ENCODE results near the gene SLC22A23.

The SLC22A23 gene

DNA sequence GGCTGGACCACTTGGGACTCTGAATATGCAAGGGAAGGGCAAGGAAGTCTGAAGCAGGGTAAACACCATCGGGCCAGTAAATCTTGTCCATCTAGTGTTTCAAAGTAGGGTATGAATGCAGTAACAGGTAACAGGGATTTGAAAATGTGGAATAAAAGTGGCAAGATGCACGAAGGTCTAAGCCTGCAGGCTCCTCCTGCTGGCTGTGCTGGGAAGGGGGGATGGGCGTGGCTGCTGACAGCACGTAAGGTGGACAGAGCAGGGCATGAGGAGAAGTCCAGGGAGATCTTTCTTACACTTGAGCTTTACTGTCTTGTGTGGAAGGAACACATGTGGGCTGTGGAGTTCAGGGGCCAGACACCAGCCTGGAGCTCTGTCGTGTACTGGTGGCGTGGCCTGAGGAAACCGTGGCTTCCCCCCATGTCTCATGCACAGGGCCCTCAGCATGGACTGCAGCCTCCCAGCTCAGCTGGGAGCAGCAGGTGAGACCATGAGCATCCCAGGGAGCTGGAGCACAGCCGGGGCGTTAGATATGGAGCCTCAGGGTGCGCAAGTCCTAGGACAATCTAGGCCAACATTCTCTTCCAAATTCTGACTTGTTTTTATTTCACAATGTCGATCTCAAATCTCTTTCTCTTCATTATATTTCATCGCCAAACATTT, 84.5 kb downstream of the SLC22A23 start:
- CTCF ChIA-PET: interaction anchor here (1.3 kb wide), 1 partner anchor 15 kb away, joined by 3 read pairs; no protein-coding TSS in a partner anchor
- POLR2A ChIA-PET: no interaction called here
- no peak for DNase-seq (ENCODE audit: extremely low spot score)
- TF ChIP-seq HDGF (IDR thresholded peaks at IDR 0.05; ENCODE audit: borderline replicate concordance) (no peak), ARNT (IDR thresholded peaks at IDR 0.05) (no peak), FOXM1 (IDR thresholded peaks at IDR 0.05; ENCODE audit: borderline replicate concordance) (no peak), TARDBP (IDR thresholded peaks at IDR 0.05) (no peak), ELF4 (IDR thresholded peaks at IDR 0.05) (no peak), ZNF384 (IDR thresholded peaks at IDR 0.05) (no peak), L3MBTL2 (conservative IDR thresholded peaks at IDR 0.05) (no peak), LEF1 (IDR thresholded peaks at IDR 0.05; ENCODE audit: borderline replicate concordance) (no peak), CTBP1 (IDR thresholded peaks at IDR 0.05; ENCODE audit: borderline replicate concordance) (no peak), FOXA1 (IDR thresholded peaks at IDR 0.05) (no peak), NFRKB (IDR thresholded peaks at IDR 0.05) (no peak), SUZ12 (IDR thresholded peaks at IDR 0.05) (no peak), SP1 (IDR thresholded peaks at IDR 0.05) (no peak), BHLHE40 (IDR thresholded peaks at IDR 0.05; ENCODE audit: borderline replicate concordance) (no peak)
- TF ChIP-seq, protein P1, sequence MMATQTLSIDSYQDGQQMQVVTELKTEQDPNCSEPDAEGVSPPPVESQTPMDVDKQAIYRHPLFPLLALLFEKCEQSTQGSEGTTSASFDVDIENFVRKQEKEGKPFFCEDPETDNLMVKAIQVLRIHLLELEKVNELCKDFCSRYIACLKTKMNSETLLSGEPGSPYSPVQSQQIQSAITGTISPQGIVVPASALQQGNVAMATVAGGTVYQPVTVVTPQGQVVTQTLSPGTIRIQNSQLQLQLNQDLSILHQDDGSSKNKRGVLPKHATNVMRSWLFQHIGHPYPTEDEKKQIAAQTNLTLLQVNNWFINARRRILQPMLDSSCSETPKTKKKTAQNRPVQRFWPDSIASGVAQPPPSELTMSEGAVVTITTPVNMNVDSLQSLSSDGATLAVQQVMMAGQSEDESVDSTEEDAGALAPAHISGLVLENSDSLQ (IDR thresholded peaks at IDR 0.05): no peak

DNA sequence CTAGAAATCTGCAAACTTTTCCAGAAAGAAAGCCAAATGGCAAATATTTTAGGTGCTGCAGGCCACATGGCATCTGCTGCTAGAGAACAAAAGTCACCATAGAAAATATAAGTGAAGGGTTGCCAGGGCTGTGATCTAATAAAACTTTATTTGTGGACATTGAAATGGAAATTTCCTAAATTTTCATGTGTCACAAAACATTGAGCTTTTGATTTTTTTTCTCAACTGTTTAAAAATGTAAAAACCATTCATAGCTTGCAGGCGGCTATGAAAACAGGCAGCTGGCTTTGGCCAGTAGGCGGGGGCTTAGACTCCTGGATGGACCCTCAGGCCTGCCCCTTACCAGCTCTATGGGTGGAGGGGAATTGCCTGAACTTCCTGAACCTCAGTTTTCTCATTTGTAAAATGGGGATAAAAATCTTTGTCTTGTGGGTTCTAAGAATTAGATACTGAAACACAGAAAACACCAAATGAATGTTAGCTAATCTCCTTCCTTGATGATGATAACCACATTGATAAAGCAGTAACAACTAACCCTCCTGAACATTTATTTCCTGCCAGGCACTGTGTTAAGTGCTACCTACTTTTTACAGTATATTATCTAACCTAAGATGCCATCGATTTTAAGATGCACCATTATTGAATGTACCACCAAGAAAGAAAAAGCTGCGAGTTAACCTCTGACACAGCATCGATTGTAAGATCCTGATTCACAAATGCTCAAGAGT, 85.5 kb downstream of the SLC22A23 start:
- POLR2A ChIA-PET: no interaction called here
- CTCF ChIA-PET: interaction anchor here (0.6 to 1.3 kb wide), 2 partner anchors 14 to 87 kb away, joined by 3 to 4 read pairs; no protein-coding TSS in a partner anchor
- TF ChIP-seq ARNT (IDR thresholded peaks at IDR 0.05) (no peak), TARDBP (IDR thresholded peaks at IDR 0.05) (no peak), NFRKB (IDR thresholded peaks at IDR 0.05) (no peak), LEF1 (IDR thresholded peaks at IDR 0.05; ENCODE audit: borderline replicate concordance) (no peak), L3MBTL2 (conservative IDR thresholded peaks at IDR 0.05) (no peak), CTBP1 (IDR thresholded peaks at IDR 0.05; ENCODE audit: borderline replicate concordance) (no peak), SUZ12 (IDR thresholded peaks at IDR 0.05) (no peak), BHLHE40 (IDR thresholded peaks at IDR 0.05; ENCODE audit: borderline replicate concordance) (no peak), SP1 (IDR thresholded peaks at IDR 0.05) (no peak), FOXK2 (IDR thresholded peaks at IDR 0.05) (no peak), ELF4 (IDR thresholded peaks at IDR 0.05) (no peak)
- TF ChIP-seq, protein P1 (IDR thresholded peaks at IDR 0.05): no peak
- no peak for DNase-seq (ENCODE audit: extremely low spot score)

DNA sequence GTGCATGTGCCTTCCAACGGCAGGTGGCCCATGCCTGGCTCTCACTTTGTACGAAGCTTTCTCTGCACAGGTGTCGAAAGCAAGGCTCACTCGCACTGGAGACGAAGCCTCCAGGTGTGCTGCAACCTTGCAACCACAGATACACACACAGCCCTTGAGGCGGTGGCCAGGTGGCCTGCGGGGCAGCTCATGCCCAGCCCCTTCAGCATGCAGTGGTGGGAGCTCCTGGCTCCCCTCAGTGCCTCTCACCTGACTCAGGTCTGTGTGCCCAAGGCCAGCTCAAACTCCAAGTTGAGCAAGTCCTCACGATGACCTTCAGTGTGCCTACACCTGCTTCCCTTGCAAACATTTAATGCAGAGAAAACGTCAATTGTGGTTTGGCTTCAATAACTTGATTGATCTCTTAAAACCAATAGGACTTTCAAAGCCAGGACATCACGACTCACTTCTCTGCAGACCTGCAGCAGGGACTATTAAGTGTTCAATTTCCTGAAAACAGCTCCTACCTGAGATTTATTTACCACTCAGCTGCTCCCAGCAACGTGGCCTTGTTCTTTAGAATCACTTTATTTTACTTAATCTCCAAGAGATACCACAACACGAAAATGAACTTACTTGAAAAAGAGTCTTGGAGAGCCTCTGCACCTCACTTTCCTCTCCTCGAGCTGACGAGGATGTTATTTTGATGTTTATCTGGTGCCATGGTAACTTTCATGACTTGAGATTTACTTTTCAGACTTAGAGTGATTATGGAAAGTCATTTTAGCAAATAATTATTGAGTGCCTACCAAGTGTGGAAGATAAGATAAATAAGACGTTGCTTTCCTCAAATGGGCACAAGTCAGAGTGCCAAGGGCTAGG, 86.3 kb downstream of the SLC22A23 start:
- DNase-seq (ENCODE audit: extremely low spot score): no peak
- POLR2A ChIA-PET: no interaction called here
- CTCF ChIA-PET: interaction anchor here (1.0 kb wide), 1 partner anchor 9 kb away, joined by 3 read pairs; no protein-coding TSS in a partner anchor
- TF ChIP-seq FOXM1 (IDR thresholded peaks at IDR 0.05; ENCODE audit: borderline replicate concordance) (no peak), L3MBTL2 (conservative IDR thresholded peaks at IDR 0.05) (no peak), CTBP1 (IDR thresholded peaks at IDR 0.05; ENCODE audit: borderline replicate concordance) (no peak)

DNA sequence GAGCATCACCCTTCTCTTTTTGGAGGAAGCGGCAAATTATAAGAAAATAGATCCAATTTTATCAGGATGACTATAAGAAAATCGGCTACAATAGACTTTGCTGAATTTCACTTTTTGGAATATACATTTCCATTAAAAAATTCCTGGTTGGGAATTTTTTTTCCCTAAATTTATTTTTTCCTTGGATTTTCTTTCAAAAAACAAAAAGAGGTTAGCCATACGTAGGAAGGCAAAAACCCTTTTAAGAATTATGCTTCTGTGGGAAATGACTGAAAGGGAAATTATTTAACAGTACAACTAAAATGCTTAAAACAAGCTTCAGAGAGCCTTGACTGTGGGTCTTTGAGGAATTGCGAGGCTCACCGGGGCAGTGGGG, 86.9 kb downstream of the SLC22A23 start:
- POLR2A ChIA-PET: no interaction called here
- no peak for TF ChIP-seq SUZ12 (IDR thresholded peaks at IDR 0.05)
- TF ChIP-seq BHLHE40 (IDR thresholded peaks at IDR 0.05; ENCODE audit: borderline replicate concordance): no peak
- no peak for TF ChIP-seq FOXK2 (IDR thresholded peaks at IDR 0.05)
- TF ChIP-seq ZNF384 (IDR thresholded peaks at IDR 0.05): no peak
- no peak for TF ChIP-seq ELF4 (IDR thresholded peaks at IDR 0.05)
- TF ChIP-seq L3MBTL2 (conservative IDR thresholded peaks at IDR 0.05): no peak
- no peak for TF ChIP-seq NFRKB (IDR thresholded peaks at IDR 0.05)
- no peak for TF ChIP-seq SP1 (IDR thresholded peaks at IDR 0.05)
- no peak for TF ChIP-seq ARNT (IDR thresholded peaks at IDR 0.05)
- TF ChIP-seq FOXM1 (IDR thresholded peaks at IDR 0.05; ENCODE audit: borderline replicate concordance): no peak
- no peak for TF ChIP-seq LEF1 (IDR thresholded peaks at IDR 0.05; ENCODE audit: borderline replicate concordance)
- CTCF ChIA-PET: interaction anchor here (1.0 kb wide), 1 partner anchor 10 kb away, joined by 3 read pairs; no protein-coding TSS in a partner anchor
- no peak for DNase-seq (ENCODE audit: extremely low spot score)

DNA sequence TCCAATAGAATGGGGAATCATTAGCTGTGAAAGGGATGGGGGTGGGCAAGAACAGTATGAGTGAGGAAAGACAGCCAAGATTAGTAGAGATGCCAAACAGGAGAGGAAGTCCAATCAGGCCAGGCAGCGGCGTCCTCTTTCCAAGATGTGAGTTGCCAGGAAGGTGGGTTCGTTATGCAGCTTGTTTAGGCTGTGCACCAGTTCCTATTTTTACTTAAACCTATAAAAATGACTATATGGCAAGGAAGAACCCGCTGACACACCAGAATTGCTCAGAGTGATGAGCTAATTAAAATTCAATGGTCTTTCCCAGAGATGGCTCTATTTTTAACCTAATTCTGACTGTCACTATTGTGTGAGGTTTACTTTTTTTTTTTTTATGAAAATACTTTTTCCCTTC, 88.2 kb downstream of the SLC22A23 start:
- no peak for DNase-seq (ENCODE audit: extremely low spot score)
- POLR2A ChIA-PET: no interaction called here
- CTCF ChIA-PET: no interaction called here
- TF ChIP-seq BHLHE40 (IDR thresholded peaks at IDR 0.05; ENCODE audit: borderline replicate concordance): no peak
- no peak for TF ChIP-seq NFRKB (IDR thresholded peaks at IDR 0.05)
- TF ChIP-seq TARDBP (IDR thresholded peaks at IDR 0.05): no peak
- no peak for TF ChIP-seq FOXK2 (IDR thresholded peaks at IDR 0.05)
- no peak for TF ChIP-seq ELF4 (IDR thresholded peaks at IDR 0.05)
- no peak for TF ChIP-seq SP1 (IDR thresholded peaks at IDR 0.05)
- TF ChIP-seq SUZ12 (IDR thresholded peaks at IDR 0.05): no peak
- TF ChIP-seq HDGF (IDR thresholded peaks at IDR 0.05; ENCODE audit: borderline replicate concordance): no peak
- TF ChIP-seq ZNF384 (IDR thresholded peaks at IDR 0.05): no peak
- no peak for TF ChIP-seq L3MBTL2 (conservative IDR thresholded peaks at IDR 0.05)
- no peak for TF ChIP-seq FOXM1 (IDR thresholded peaks at IDR 0.05; ENCODE audit: borderline replicate concordance)
- TF ChIP-seq, protein P1 (IDR thresholded peaks at IDR 0.05): no peak
- TF ChIP-seq FOXA1 (IDR thresholded peaks at IDR 0.05): no peak
- TF ChIP-seq CTBP1 (IDR thresholded peaks at IDR 0.05; ENCODE audit: borderline replicate concordance): no peak
- TF ChIP-seq ARNT (IDR thresholded peaks at IDR 0.05): no peak
- TF ChIP-seq LEF1 (IDR thresholded peaks at IDR 0.05; ENCODE audit: borderline replicate concordance): no peak

Measured in HEK293T (cell line).